ENCODE results near the gene FBXO46.
"Not testable (repeated sequence)": the region's sequence is repeated elsewhere in the genome, so short reads cannot be mapped to it uniquely, and the experiment has no call there.

Gene FBXO46

GRCh38 chr19:45720065-45720464, 10.6 kb downstream of the FBXO46 start:
- not testable (repeated sequence) for DNase-seq (ENCODE audit: low read depth)

GRCh38 chr19:45717983-45718650, 12.6 kb downstream of the FBXO46 start:
- no peak for DNase-seq (ENCODE audit: low read depth)

DNA sequence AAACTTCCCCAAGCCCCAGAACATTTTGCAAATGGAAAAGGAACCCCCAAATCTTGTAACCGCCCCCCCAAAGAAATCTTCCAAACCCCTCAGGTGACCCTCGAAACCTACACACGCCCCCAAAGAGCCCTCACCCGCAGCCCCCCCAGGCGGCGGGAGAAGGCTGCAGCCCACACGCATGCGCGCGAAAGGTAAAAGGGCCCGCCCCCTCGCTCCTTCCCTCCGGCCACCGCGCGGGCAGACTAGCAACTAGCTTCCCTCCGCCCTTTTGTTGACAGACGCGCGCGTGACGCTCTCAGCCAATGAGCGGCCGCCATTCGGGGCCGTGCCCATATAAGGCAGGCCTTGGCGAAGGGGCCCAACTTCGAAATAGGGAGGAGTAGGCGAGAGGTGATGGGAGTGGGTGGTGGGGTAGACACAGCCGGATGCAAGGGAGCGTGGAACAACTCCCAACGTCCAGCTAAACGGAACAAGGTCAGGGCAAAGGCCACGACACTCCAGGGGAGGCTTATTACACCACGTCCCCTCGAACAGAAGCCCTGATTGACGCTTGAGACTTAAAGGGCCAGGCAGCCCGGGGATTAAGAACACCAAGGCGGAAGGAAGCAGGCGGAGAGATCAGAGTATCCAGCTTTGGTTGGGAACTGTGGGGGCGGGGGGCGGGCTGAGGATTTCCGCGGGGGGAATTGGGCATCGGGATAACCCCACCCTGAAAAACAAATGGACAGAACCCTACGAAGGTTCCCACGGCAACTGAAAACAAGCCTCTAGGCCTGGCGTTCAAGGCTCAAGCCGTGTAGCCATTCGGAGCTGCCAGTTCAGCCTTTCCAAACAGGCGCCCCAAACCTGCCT, 13.3 kb downstream of the FBXO46 start:
- peak; percentile 96 for DNase-seq (ENCODE audit: low read depth)

DNA sequence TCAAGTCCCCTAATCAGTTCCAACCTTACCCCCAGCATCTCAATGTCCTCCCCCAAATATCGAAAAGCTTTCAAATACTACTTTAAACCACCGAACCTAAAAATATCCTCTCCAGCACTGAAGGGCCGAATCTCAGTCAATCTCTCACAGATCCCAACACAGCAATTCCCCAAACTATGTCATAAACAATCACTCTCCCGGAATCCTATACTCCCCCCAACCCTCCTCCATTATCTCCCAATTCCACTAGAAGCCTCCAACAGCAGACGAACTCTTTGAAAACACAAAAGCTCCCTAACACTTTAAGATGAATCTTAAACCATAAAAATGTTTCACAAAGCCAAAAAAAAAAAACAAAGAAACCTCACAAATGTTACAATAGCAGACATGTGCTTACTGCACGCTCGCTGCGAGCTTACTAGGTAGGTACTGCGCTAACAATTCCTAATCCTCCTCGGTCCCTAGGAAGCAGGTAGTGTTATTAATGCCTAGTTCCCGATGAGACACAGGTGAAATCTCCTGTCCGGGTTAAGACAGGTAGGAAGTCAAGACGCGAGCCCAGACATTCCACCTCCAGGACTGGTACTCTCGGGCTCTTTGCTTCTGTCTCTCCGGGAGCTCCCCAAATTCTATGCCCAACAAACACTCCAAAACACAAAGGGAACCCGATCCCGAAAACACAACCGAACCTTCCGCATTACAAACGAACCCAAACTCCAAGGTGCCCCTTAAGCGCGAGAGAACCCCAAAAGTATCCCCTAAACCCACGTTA, 14.2 kb downstream of the FBXO46 start:
- DNase-seq (ENCODE audit: low read depth), result no peak

DNA sequence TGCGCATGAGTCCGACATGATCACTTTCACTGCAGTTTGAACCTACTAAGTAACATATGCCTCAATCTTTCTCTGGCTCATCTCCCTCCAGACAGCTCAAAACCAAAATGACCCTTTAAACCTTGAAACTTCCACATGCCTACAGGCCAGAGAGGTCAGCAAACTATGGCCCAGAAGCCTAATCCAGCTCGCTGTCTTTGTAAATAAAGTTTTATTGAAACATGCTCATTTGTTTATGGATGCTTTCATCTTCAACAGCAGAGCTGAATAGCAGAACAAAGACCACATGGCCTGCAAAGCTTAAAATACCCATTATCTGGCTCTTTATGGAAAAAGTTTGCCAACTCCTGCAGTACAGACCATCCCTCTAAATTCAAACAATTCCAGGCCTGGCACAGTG, 15.6 kb downstream of the FBXO46 start:
- no peak for DNase-seq (ENCODE audit: low read depth)

GRCh38 chr19:45713141-45713540, 17.6 kb downstream of the FBXO46 start:
- no peak for DNase-seq (ENCODE audit: low read depth)

GRCh38 chr19:45712699-45713067, 18.0 kb downstream of the FBXO46 start:
- DNase-seq (ENCODE audit: low read depth), result no peak

DNA sequence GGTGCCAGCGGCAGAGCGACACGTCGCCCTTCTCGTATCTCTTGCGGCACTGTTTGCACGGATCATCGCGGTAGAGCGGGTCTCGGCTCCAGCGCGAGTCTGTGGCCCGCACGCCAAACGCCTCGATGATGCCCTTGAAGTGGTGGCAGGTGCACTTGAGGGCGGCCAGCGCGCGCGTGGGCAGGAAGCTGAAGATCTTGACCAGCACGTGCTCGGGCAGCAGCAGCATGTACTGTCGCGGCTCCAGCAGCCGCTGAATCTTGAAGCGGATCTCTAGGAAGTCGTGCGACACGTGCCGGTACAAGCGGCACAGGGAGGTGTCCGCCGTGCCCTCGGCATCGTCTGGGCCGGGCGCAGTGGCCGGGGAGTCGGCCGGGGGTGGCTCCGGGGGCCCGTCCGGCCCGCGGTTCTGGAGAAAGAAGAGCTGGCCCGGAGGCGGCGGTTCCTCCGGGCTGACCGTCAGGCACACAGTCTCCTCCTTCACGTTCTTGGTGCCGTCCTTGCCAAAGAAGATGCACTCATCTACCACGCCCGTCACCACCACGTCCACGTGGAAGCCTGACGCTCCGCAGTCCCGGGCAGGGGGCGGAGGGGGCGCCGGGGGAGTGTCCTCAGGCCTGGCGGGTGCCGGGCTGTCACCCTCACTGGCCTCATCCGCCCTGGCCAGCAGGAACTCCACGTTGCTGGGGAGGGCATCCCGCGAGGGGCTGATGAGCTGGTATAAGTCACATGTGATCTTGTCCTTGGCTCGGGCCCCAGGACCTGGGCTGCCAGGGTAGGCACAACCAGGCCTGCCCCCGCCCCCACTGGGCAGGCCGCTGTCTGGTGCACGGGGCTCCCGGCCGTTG, 18.6 kb downstream of the FBXO46 start:
- DNase-seq (ENCODE audit: low read depth), result no peak

DNA sequence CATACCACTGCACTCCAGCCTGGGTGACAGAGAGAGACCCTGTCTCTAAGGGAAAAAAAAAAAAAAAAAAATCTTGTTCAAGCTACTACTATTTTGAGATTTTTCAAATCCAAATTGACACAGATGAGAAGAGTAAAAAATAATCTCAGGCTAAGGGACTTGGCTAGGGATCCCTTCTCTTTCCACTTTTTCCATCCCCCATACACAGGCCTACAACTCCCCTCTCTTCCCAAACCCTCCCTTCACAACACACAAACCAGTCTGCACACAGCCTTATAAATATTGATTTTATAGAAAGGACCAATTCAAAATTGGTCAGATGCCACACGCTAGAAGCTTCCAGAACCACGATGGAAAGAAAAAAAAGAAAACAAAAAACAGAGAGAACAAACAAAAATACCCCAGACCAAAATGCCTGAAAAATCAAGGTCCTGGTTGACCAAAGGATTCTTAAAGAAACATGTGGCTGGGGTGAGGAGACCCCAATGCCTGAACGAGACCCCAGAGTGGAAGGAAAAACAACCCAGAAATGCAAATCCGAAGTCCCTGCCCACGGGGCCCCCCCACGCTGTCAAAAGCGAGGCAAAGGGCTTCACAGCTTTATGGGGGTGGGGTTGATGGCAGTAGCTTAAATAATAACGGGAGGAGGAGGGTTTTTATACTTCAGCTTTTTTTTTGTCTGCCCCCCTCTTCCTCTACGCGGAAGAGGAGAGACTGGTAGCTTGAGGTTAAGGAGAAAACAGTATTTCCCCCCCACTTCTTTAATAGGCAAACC, 20.2 kb downstream of the FBXO46 start:
- DNase-seq (ENCODE audit: low read depth), result no peak

- DNase-seq (ENCODE audit: low read depth), result no peak
Observed at GRCh38 chr19:45705710-45706415, 24.8 kb downstream of the FBXO46 start.

DNA sequence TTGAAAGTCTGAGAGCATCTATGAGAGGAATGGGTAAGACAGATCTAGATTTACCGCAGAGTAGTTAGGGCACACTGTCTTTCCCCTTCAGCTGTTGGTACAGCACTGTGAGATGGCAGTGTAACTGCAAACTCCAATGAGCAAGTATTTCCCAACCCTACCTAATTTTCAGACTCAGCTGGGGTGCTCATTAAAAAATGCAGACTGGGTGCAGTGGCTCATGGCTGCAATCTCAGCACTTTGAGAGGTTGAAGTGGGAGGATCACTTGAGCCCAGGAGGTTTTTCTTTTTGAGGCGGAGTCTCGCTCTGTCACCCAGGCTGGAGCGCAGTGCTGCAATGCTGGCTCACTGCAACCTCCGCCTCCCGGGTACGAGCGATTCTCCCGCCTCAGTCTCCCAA, 25.6 kb downstream of the FBXO46 start:
- no peak for DNase-seq (ENCODE audit: low read depth)

DNA sequence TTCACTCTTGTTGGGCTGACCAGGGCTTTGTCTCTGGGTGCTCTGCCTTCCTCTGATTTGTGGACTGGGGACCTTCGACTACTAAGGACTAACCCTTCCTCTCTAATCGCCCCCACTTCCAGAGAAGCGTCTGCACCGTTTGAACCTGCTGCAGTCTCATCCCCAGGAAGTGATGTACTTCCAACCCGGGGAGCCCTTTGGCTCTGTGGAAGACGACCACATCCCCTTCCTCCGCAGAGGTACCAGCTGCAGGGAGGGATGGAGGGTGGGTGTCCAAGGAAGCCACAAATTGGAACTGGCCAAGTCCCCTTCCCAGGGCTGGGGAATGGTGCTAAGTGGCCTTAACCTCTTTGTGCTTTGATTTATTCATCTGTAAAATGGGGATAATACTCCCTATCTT, 29.0 kb downstream of the FBXO46 start:
- no peak for DNase-seq (ENCODE audit: low read depth)

DNA sequence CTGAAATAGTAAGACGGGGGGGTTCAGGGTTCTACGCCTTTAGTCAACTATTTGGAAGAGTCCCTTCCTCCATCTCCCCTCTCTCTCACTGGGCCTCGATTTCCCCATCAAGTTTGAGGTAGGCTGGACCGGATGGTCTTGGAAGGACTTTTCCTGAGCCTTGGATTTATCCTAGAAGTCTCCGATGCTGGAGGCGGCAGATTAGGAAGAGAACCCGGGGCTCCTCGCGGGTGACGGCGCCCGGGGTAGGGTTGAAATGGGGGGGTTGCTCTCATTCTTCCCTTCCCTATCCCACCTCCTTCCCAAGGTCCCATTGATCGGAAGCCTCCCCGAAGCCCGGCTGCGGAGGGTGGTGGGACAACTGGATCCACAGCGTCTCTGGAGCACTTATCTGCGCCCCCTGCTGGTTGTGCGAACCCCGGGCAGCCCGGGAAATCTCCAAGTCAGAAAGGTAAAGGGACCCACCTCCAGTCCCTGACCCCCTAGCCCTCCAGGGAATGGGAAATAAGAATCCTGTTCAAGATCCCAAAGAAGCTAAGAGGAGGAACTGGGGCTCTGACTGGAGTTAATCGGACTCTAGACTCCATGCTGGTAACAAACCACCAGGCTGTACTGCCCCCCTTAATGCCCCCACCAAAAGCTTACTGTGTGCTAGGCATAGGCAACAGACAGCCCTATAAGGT, 37.4 kb downstream of the FBXO46 start:
- DNase-seq (ENCODE audit: low read depth), result peak; percentile 66

DNA sequence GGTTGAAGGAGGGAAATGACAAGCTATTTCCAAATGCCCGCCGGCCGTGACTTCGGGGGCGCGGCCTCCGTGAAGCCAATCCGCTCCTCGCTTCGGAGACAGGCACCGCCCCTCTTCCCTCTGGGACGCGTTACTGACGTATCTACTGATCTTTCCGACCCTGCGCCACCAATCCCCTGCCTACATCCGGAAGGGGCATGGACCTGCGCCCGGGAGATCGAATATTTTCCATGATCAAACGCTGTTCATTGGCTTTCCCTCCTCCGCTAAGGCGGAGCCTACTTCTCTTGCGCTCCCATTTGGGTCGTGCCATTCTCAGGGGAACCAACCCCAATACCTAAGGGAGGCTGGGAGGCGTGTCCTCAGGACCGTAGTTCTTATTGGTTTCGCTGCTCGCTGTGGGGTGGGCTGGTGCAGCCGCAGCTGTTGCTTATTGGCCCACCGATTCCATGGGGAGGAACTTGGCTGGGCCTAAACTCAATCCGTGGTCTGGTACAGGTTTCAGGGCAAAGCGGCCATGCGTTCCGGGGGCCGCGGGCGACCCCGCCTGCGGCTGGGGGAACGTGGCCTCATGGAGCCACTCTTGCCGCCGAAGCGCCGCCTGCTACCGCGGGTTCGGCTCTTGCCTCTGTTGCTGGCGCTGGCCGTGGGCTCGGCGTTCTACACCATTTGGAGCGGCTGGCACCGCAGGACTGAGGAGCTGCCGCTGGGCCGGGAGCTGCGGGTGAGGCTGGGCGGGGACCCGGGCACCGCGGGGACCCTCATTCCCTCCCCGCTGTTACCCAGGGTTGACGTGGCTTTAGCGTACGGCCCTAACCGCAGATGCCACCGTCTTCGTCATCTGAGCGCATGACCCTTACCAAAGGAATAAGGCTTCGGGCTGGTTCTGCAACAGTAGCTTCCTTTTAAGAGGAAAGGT, 38.2 kb downstream of the FBXO46 start, which contains the start of gene QPCTL:
Gene QPCTL (plus strand): TSS at position 480 of the 919 bp plus-strand sequence. CDS start 38 bp downstream, at position 518.
- DNase-seq (ENCODE audit: low read depth), result peak; percentile 95

- DNase-seq (ENCODE audit: low read depth), result peak; percentile 88
Observed at GRCh38 chr19:45691516-45692186, 39.0 kb downstream of the FBXO46 start, which contains the start of gene SNRPD2. SNRPD2 (minus strand) TSS chr19:45691953; CDS start chr19:45691888, 65 bp downstream.

DNA sequence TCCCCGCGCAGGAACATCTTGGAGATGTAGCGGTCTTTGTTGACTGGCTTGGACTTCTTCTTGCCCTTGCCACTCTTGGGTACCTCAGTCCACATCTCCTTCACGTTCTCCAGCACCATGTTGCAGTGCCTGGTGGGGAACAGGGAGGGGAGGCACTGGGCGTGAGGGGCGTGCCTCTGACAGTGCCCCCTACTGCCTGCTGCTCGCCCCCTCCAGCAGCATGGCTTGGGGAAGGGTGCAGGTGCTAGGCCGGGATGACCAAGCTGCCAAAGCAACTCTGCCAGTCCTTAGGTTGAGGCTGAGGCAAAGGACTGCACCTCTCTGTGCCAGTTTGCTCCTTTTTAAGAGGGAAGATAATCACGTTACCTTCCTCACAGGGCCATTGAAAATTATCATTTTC, 43.1 kb downstream of the FBXO46 start:
- no peak for DNase-seq (ENCODE audit: low read depth)

DNA sequence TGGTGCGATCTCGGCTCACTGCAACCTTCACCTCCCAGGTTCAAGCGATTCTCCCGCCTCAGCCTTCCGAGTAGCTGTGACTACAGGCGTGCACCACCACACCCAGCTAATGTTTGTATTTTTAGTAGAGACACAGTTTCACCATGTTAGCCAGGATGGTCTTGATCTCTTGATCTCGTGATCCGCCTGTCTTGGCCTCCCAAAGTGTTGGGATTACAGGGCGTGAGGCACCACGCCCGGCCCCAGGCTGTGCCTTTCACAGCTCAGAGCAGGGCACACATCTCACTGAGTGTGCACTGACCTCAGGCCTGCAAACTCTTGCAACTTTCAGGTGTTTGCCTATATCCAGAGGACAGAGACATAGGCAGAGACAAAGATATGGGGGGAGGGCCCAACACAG, 45.7 kb downstream of the FBXO46 start:
- not testable (repeated sequence) for DNase-seq (ENCODE audit: low read depth)

GRCh38 chr19:45682908-45683307, 47.8 kb downstream of the FBXO46 start:
- no peak for DNase-seq (ENCODE audit: low read depth)

All from activated gamma-delta T cell treated with anti-CD3 and anti-CD28 coated beads, Interleukin-2, amount 50 U/mL, for 16 hours (primary cell).